G401 (cell line): ENCODE results near the gene TMEM200C. TPM values are rescaled to one million over a fixed set of nuclear protein-coding genes. Genes with fewer than 3 reads are reported as not detected.
"Not testable (repeated sequence)": the region's sequence is repeated elsewhere in the genome, so short reads cannot be mapped to it uniquely, and the experiment has no call there.

Experiments used
- DNase-seq: peaks from one replicate; pipeline ENCODE4 v3.0.0-alpha.2; 2015; ENCODE audit warnings: low spot score
- in situ Hi-C: cut with HindIII; loops from 2 replicates; pipeline ENCODE4 v1.10.0; 2016; ENCODE audit warnings: low sequenced_read_pairs, mixed read lengths
- total RNA-seq: library from RNA; depleted of rRNA; stranded (reverse); fragments of >200 nt; shearing (Covaris generic); gene quantifications from 2 replicates; pipeline ENCODE4 v1.2.3, GENCODE V29; 2014

TMEM200C gene
- total RNA-seq, 1 experiment from 2014 or later, result not detected

DNA sequence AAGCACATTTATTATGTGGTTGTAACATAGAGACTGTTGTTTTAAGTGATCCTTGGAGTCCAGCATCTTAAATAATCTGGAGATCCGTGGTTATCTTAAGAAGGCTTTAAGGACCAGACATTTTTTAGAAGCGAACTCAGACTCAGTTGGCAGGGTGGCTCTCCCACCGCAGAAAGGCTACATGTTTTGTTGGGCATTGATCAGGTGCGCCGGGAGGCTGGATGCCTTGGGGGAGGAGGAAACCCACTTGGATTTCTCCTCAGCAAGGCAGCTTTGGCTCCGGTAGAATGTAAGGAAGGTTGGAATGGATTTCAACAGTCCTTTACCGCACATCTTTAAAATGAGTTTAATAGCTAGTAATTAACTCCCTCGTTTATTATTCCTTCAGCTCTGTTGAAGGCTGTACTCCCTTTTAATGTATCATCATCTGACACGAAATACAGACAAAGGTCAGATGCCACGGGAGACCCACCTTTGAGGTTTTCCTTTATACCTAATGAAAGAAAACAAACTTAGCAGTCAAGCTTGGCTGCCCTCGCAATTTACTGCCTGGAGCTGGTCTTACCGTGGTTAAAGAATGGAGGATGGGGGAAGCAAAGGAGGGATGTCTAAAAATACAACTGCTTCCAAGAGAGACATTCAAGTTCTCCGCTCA lies 1.2 kb downstream of the TMEM200C start:
- in situ Hi-C loops, result no loop called here
- no peak for DNase-seq

DNA sequence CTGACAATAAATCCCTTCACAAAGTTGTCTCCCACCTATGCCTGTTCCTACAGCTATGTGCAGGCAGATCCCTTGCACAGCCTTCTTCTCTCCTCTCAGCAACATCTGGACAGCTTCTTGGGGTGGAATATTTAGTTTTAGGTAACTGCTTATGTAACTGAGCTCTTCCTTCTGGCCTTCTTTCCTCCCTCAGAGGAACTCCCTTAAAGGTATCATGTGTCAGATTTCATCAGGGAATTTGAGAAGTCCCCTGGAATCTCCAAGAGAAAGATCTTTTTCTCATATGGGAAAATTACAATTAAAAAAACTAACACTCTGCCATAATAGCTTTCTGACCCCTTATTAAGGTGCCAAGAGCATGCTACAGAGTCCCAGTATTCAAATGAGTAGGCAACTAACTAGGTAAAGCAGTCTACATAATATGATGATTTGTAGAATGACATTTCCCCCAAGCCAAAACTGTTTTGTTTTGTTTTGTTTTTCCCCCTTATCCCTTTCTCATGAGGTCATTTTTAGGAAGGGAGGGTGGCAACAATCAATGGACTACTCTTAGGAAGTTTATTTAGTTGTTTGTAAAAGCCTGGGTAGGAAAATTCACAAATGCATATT lies 2.4 kb downstream of the TMEM200C start:
- in situ Hi-C loops, result no loop called here
- DNase-seq, result no peak

DNA sequence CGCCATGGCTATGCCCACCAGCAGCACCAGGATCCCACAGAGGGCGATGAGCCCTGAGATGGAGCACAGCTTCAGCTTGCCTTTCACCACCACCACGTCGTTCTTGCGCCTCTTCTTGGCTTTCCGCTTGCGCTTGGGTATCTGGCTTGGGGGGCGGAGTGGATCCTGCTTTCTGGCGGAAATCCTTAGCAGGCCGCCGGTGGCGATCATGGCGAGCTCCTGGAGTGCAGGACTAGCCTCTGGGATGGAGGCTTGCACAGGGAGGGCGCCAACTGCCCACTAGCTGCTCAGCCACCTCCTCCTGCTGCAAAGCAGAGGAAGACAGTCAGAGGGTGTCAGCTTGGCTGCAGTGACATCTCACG lies 3.5 kb downstream of the TMEM200C start:
- no peak for DNase-seq
- in situ Hi-C loops, result no loop called here

DNA sequence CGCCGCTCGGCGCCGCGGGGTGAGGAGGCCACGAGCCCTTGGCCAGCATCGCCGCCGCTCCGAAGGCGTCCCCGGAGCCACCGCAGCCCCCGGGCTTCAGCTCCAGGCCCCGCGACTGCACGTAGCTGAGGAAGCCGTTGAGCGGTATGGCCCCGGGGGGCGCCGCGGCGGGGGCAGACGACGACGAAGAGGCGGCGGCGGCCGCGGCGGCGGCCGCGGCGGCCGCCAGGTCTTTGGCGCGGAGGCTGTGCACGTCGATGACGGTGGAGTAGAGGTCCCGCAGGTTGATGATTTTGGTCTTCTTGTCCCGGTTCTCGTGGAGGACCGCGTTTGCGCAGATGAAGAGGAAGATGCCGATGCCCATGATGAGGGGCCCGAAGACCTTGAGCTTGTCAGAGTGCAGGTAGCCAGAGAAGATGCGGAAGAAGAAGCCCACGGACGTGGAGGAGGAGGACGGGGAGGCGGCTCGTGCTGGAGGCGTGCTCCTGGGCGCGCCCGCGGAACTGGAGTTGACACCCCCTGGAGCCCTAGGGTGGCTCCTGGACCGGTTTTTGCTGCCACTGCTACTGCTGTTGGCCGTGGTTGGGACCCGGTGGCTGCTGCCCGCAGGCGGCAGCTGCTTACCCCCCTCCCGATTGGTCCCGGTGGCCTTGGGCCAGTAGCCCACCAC lies 4.0 kb downstream of the TMEM200C start:
- no peak for DNase-seq

DNA sequence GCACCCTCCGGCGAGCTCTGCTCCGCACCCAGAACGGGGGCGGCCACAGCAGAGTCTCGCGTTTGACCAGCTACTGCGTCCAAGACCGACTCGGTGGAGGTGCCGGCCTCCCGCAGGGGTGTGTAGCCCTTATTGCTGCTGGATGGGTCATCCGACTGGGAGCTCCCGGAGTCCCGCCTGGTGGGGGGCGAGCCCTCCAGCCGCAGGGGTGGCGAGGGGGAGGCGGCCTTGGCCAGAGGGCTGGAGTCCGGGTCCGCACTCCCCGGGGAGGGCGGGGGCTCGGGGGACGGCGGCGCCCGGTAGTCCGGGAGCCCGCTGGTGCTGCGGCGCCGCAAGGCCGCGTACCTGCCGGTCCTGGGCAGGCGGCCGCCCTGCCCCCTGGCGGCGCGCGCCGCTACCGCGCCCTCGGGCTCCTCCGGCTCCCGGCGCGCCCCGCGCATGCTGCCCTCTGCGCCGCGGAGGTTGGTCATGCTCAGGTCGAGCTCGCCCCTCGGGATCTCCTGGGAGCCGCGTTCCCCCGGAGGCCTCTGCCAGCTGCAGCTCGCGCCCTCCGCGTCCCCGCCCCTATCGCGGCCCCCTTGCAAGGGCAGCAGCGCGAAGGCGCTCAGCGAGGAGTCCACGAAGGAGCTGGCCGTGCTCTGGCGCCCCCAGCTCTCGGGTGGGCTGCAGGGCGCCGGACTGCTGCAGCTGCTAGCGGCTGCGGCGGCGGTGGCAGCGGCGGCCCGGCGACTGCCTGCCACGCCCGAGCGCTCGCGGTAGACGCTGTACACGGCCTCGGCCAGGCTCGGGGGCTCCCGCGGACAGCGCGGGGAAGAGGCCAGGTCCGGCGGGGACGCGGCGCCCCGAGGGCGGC lies 4.8 kb downstream of the TMEM200C start:
- in situ Hi-C loops, result no loop called here

More for the DNA sequence above, 4.0 kb downstream of the TMEM200C start:
- in situ Hi-C loops, result no loop called here

DNA sequence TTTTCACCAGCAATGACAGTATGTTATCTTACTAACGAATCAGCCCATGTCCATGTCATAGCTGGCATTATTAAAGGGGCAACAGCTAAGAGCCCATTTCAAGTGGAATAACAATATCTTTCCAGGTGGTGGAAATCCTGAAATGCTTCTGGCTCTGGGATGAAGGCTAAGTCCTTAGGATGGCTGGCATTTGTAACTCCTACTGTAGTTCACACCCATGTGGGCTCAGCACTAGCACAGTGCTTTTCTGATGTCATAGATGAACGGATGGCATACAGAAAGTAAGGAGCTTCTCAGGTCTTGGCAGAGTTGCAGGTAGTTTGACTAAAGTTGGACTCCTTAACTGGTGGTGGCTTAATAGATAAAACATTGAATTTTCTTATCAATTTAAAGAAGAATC lies 10.0 kb downstream of the TMEM200C start:
- no peak for DNase-seq
- in situ Hi-C loops, result no loop called here

More for the DNA sequence above, 4.8 kb downstream of the TMEM200C start:
- no peak for DNase-seq

DNA sequence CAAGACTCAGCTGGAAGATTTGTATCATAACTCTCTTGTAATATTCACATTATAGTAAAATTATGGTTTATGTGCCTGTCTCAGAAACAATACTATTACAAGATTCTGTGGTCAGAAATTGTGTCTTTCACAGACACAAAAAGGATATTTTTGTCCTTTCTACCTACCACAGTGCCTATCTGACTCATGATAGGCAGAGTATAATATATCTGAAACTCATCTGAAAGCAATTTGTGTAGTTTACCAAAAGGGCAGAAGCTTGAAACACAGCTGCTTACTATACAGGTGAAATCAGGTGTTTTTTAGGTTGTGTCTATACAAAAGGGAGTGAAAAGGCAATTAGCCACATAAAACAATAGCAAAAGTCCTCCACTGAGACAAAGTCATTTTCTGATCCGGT lies 10.9 kb downstream of the TMEM200C start:
- in situ Hi-C loops, result no loop called here
- DNase-seq, result no peak

DNA sequence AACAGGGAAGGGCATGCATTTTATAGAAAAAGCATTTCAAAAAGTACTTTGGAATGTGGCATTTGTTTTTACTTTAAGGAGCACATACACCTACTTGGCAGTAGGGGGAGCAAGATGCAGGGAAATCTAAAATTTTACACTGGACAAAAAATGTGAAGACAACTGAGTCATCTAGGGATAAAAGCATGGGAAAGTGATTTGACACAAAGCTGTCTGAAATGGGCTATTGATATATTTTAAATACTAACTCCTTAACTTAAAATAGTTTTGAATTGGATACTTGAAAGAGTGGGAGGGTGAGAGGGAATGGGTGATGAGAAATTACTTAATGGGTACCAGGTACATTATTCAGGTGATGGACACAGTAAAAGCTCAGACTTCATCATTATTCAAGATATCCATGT lies 15.8 kb downstream of the TMEM200C start:
- in situ Hi-C loops, result no loop called here
- DNase-seq, result peak; percentile 48

DNA sequence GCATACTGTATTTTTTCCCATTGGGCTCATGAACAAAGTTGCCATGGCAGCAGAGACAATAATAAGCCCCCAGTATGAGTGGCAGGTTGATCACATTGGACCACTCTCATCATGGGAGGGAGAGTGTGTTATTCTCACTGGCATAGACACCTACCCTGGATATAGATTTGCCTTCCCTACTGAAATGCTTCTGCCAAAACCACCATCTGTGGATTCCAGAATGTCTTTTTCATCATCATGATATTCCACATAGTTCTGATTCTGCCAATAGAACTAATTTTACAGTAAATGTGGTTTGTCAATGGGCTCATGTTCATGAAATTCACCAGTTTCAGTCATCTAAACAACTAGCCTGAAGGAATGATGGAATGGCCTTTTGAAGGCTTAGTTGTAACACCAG lies 18.4 kb downstream of the TMEM200C start:
- DNase-seq, result no peak
- in situ Hi-C loops, result no loop called here

DNA sequence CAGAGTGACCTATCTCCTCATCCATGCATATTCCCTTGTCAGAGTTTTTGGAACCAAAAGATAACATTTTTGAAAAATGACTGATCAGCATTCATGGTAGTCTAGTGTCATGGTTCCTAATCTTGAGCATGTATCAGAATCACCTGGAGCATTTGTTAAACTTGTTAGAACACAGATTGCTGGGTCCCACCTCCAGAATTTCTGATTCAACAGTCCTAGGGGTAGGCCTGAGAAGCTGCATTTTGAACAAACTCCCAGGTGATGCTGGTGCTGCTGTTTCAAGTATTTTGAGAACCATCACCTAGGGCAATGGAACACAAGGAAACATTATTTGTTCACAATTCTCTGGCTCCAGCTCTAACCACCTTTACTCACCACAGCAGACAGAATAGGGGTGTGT lies 21.0 kb downstream of the TMEM200C start:
- in situ Hi-C loops, result no loop called here
- no peak for DNase-seq

DNA sequence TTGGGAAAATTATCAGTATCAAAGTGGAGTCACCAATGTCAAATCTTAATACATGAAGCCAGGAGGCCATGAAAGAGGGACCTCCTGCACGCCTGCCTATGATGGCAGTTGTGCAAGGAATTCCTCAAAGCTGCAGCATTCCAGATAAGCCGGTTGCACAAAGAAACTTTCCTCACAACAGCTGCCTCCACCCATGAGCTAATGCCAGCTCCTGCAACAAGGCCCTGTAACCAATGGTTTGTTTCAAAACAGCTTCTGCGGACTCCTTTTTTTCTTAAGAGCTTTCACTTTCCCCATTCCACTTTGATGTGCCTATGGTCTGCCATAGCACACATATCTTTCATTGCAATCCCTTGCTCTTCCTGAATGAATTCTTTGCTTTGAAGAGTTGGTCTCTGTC lies 22.4 kb downstream of the TMEM200C start:
- DNase-seq, result no peak
- in situ Hi-C loops, result no loop called here

DNA sequence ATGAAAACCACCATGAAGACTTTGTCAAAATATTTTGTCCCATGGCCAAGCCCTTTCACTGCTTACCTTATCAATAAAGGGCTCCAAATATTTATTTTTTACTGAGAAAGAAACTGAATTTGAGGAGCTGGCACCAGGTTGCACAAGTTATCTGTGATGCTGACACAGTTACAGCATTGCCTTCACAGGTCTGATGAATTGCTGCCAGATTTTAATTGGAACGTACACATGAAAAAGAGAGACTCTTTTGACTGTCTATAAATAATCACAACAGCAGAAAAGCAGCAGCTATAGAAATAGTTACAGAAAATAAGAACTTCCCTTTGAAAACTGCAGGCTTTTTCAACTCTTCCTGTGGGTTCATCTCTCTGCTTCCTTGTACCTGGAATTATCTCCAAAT lies 23.9 kb downstream of the TMEM200C start:
- in situ Hi-C loops, result no loop called here

DNA sequence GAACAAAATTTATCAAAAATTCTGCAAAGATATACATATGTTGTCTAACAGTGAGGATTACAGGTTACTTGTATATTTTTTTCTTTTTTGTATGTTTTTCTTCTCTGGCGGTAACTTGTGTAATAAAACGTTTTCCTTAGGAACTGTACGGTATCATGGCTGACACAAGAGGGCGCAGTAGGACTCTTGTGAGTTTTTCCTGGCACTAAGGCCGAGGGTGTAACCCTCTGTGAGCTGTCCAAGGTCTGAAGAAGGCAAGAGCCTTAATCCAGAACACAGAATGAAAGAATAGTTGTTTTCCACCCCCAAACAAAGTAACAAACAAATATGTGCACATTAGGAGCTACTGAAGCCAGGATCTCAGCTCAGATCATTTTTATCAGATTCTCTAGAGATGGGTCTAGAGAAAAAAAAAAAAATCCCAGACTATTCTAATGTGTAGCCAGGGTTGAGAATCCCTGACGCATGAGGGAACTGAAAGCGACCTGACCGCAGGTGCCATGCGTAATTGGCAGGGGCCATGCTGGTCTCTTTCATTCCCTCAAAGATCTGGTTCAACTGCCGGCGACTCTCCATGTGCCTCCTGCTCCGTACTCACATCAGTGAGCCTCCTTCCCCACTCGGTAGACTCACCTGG lies 27.0 kb downstream of the TMEM200C start:
- DNase-seq, result peak; percentile 75
- in situ Hi-C loops, result no loop called here

More for the DNA sequence above, 23.9 kb downstream of the TMEM200C start:
- no peak for DNase-seq

DNA sequence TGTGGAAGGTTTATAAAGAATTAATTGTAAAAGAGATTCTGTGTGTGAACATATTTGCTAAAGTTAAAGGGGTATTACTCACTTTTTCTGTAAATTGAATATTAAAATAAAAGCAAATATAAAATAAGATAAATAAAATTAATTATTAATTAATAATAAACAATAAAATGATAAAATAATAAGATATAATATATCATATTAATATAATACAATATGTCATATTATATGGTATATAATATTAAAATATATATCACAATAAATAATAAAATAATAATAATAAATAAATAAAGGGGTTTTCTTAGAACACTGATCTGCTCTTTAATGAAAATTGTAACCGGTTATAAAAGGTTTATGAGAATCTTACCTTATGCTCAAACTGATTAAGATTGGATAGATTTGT lies 29.8 kb downstream of the TMEM200C start:
- no peak for DNase-seq
- in situ Hi-C loops, result no loop called here

DNA sequence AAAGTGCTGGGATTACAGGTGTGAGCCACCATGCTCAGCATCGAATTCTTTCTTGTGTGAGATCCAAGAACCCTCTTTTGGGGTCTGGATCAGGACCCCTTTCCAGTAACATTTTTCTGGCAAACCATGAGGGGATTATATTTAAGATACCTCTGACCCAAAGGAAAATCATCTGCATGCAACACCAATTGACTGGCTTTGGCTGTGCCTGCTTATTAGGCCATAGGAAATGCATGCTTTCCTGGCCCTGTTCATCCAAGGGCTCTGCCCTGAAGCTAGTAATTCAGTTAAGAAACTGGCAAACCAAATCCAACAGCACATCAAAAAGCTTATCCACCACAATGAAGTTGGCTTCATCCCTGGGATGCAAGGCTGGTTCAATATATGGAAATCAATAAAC lies 33.2 kb downstream of the TMEM200C start:
- in situ Hi-C loops, result not testable (repeated sequence)

DNA sequence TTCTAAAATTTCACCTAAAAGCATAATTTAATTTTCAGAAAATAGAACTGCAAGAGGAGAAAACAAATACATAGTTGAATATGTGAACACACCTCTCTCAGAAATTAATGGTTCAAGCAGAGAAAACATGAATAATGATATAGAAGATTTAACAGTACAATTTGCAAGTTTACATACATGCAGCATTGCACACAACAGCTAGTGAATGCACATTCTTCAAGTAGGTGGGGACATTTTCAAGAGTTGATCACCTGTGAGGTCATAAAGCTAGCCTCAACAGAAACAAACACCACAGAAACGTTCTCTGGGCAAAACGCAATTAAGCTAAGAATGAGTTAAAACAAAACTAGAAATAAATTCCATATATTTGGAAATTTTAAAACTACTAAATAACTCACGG lies 38.1 kb downstream of the TMEM200C start:
- in situ Hi-C loops, result no loop called here
- no peak for DNase-seq

More for the DNA sequence above, 33.2 kb downstream of the TMEM200C start:
- not testable (repeated sequence) for DNase-seq

DNA sequence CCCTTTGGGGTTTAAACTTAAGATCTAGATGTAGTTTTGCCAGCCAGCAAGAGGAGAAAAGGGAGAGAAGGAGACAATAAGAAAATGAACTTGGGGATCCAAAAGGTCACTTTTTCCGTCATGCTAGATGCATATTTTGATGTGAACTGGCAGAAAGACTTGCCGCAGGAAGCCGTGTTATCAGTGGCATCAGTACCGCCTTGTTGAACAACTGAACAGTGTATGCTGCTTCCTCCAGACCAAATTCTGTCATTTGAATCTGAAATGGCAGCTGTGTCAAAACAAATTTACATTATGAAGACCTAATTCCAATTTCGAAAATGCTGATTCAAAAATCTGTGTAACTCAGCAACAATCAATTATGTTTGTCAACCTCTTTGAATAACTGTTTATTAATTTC lies 42.1 kb downstream of the TMEM200C start:
- in situ Hi-C loops, result no loop called here
- no peak for DNase-seq

DNA sequence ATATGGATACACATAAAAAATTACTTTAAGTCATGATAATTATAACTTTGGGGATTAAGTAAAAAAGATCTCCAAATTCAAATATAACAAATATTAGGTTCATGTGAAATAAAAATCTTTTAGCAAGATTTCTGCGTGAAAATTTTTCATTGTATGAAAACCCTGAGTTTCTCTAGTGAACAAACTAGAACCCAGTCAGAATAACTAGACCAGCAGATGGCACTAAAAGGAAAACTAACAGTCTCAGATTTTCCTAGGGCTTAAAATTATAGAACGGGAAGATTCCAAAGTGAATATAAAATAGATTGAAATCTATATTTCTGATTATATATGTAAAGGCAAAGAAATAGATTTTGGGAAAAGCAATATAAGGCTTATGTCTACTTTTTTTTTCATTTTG lies 43.3 kb downstream of the TMEM200C start:
- no peak for DNase-seq
- in situ Hi-C loops, result no loop called here

DNA sequence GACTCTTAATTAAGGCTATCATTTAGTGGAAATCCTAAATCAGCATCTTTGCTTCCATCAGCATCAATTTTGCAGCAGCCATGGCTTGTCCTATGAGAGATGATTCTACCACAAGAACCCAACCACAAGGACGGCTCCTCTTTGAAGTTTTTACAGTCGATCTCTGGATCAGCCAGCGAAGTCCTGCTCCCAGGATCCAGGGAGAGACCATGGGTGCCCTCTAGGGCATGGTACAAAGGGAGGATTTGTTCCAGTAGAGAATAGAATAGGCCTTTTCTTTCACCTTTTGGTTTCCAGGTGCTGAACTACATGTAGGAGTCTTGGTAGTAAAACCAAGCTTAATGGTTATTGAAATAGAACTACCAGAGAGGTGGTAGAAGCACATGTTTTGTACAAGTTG lies 52.7 kb downstream of the TMEM200C start:
- in situ Hi-C loops, result no loop called here
- no peak for DNase-seq
